HepG2 (cell line): ENCODE results near the gene MAGEA9B.

Experiments used
- ATF1 ChIP-seq: IDR thresholded peaks from 2 replicates; pipeline ENCODE4 v1.6.1; 2016; ENCODE audit warnings: mild to moderate bottlenecking, control low read depth
- E2F1 ChIP-seq: sonication (generic); formaldehyde crosslinking; IDR thresholded peaks from 2 replicates; pipeline ENCODE4 v1.5.0; 2020; ENCODE audit warnings: missing genetic modification reagents
- ZNF850 ChIP-seq: sonication (generic); formaldehyde crosslinking; conservative IDR thresholded peaks from 2 replicates; pipeline ENCODE4 v1.9.0; 2021; ENCODE audit warnings: mild to moderate bottlenecking, missing genetic modification reagents

DNA sequence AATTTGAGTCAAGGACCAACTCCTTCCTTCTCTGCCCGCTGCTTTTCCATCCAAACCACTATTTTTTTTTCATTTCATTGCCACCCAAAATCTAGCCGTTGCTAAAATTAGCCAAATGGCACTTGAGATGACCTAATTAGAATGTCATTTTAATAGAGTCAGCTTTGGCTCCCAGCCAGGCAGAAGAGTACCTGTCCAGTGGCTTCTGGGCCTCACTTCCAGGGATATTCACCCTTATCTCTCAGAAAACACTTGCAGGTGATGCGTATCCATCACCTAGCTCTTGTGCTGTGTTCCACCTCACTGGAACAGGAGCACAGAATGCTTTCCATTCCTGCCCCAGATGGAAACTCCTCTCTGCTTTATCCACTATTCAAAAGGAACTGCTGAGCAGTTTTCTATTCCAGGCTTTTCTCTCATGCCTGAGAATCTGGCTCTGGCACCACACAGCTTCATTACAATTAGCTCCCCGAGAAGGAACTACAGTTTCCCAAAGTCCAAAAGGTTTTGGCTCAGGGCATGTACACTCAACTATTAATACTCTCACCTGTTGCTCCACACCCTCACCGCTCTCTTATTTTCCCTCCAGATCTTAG is 18.5 kb downstream of the MAGEA9B start:
- TF ChIP-seq ATF1 (CRISPR knock-in tag) = no peak
- TF ChIP-seq ZNF850 = no peak
- no peak for TF ChIP-seq E2F1 (CRISPR knock-in tag)
